HG03575 (cell line): ENCODE measurements around the gene SLC12A6.

Experiments
- ATAC-seq: cut with Tn5 transposase; IDR thresholded peaks from one replicate; pipeline ENCODE4 v1.9.1; 2021; ENCODE audit not compliant: unreplicated experiment, insufficient number of reproducible peaks, low FRiP score; ENCODE audit errors: extremely low read depth

Gene SLC12A6

GRCh38 chr15:34335176-34336032 lies 2.2 kb downstream of the SLC12A6 start:
- no peak for ATAC-seq

- no peak for ATAC-seq
These were observed 2.9 kb downstream of the SLC12A6 start for GRCh38 chr15:34334672-34335071.

GRCh38 chr15:34332553-34333120 lies 4.9 kb downstream of the SLC12A6 start:
- no peak for ATAC-seq

DNA sequence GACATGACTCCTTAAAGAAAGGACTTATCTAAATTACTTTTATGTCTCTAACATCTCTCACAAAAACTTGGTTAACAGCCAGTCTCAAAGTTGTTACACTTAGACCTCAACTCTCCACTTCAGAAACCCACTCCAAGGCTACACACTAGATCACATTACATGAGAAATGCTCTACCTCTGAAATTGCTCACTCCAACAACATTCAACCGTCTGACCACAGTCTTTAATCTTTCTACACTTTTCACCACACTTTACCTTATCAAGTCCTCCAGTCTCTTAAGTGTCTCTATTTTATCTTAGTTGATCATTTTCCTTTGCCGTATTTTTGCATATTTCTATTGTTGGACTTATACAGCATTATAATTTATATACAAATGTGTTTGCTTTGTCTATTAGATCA lies 5.8 kb downstream of the SLC12A6 start:
- ATAC-seq, result no peak

DNA sequence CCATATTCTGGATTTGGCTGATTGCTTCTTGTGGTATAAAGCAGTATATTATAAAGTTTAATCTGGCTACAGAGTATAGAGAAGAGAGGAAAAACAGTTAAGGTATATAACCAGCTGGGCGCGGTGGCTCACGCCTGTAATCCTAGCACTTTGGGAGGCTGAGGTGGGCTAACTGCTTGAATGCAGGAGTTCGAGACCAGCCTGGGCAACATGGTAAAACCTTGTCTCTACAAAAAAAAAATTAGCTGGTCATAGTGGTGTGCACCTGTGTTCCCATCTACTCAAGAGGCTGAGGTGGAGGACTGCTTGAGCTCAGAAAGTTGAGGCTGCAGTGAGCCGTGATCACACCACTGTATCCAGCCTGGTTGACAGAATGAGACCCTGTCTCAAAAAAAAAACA lies 7.3 kb downstream of the SLC12A6 start:
- no peak for ATAC-seq

- no peak for ATAC-seq
These were observed 8.6 kb downstream of the SLC12A6 start for GRCh38 chr15:34329006-34329405.

DNA sequence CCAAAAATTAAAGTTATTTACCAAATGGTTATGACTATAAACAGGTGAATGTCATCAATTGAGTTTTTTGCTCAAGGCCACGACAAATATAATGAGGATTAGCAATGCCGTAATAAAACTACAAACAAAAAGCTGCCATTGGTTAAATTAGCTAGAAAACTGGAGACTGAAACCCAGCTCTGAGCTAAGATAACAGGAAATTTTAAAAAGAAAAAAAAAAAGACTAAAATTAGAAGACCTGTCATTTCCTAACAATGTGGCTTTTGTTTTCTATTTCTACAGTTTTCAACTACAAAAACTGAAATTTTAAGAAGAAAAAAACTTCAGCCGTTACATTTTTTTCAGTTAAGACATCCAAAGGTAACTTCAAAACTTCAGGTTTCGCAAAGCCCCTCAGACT lies 9.7 kb downstream of the SLC12A6 start:
- no peak for ATAC-seq

GRCh38 chr15:34325368-34325767 lies 12.2 kb downstream of the SLC12A6 start:
- no peak for ATAC-seq

GRCh38 chr15:34324933-34325332 lies 12.6 kb downstream of the SLC12A6 start:
- ATAC-seq, result no peak

GRCh38 chr15:34323217-34323616 lies 14.4 kb downstream of the SLC12A6 start:
- no peak for ATAC-seq

DNA sequence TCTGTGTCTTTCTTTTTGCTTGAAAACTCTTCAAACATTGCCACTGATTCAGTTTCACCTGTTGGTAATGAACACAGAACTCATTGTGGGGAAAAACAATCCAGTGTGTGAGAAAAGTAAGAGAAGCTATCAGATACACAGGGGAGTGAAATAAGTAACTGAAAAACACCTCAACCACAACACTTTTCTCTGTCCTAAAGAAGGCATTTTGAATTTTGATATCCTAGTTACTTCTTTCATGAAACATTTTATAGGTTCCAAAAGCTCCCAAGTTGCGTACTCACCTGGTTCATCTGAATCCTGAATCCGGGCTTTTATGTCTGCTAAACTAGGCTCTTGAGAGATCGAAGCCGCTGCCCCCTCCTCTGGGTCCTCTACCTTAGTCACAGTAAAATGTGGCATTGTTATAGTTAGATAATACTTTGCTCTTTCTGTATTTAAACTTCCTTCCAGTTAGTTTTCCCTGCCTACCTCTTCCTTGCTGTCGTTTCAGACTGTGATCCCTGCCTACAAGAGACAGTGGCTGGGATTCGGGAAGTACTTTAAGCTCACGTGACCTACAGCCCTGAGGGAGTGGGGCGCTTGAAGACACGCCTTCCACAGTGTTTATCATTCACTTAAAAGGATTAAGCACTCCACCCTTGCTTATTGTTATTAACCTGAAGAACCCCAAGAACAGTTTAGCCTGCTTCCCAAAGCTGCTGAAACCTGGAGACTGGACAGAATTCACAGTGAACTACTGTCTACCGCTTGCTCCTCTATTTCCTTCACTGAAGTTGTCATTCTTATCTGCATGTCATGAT lies 19.1 kb downstream of the SLC12A6 start:
- ATAC-seq, result no peak

GRCh38 chr15:34314491-34315490 lies 22.8 kb downstream of the SLC12A6 start:
- ATAC-seq, result no peak

DNA sequence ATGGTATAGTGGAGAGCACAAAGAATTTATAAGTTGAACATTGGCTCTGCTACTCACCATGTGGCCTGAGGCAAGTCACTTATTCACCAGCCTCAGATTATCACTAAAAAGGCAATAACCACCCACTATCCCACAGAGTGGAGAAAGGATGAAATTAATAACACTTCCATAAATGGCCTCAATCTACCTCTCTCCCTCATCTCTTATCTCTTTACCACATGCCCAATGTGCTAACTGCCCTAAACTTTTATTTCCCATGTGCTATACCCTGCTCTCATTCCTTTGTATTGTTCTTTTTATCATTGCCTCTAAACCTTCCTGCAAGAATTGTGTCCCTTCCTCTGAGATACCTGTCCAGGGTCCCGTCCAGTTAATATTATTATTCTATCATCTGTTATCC lies 26.0 kb downstream of the SLC12A6 start:
- ATAC-seq, result no peak

GRCh38 chr15:34304613-34305012 lies 33.0 kb downstream of the SLC12A6 start:
- ATAC-seq, result no peak

DNA sequence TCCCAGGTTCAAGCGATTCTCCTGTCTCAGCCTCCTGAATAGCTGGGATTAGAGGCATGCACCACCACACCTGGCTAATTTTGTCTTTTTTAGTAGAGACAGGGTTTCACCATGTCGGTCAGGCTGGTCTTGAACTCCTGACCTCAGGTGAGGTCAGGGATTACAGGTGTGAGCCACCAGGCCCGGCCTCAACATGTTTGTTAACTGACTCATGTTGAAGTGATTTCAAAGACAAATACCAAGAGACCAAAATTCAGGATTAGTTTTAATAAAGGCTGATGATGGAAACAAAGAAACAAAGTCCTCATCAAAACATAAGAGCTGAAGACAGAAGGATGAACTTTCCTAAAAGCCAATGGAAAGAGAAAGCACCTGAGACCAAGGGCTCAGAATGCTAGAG lies 36.5 kb downstream of the SLC12A6 start:
- ATAC-seq, result no peak

GRCh38 chr15:34297059-34297458 lies 40.5 kb downstream of the SLC12A6 start:
- no peak for ATAC-seq

GRCh38 chr15:34292621-34293020 lies 45.0 kb downstream of the SLC12A6 start:
- no peak for ATAC-seq

GRCh38 chr15:34284937-34285336 lies 52.6 kb downstream of the SLC12A6 start:
- no peak for ATAC-seq

DNA sequence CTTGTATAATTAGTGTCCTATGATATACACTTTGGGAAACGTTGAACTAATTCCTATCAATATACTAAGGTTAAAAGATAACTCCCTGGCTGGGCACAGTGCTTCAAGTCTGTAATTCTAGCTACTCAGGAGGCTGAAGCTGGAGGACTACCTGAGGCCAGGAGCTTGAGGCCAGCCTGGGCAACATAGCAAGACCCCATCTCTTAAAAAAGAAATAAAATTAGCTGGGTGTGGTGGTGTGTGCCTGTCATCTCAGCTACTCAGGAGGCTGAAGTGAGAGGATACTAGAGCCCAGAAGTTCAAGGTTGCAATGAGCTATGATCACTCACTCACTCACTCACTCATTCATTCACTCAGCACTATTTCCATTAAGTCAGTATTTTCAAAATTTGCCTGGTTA lies 55.2 kb downstream of the SLC12A6 start:
- ATAC-seq, result no peak
